GM19372 (cell line): ENCODE measurements around the gene SCN5A.
"Not testable (repeated sequence)": the region's sequence is repeated elsewhere in the genome, so short reads cannot be mapped to it uniquely, and the experiment has no call there.

Experiments used
- ATAC-seq: cut with Tn5 transposase; IDR thresholded peaks from one replicate; pipeline ENCODE4 v1.9.1; 2021; ENCODE audit warnings: mild to moderate bottlenecking, low read depth, moderate library complexity; ENCODE audit not compliant: unreplicated experiment

SCN5A gene

DNA sequence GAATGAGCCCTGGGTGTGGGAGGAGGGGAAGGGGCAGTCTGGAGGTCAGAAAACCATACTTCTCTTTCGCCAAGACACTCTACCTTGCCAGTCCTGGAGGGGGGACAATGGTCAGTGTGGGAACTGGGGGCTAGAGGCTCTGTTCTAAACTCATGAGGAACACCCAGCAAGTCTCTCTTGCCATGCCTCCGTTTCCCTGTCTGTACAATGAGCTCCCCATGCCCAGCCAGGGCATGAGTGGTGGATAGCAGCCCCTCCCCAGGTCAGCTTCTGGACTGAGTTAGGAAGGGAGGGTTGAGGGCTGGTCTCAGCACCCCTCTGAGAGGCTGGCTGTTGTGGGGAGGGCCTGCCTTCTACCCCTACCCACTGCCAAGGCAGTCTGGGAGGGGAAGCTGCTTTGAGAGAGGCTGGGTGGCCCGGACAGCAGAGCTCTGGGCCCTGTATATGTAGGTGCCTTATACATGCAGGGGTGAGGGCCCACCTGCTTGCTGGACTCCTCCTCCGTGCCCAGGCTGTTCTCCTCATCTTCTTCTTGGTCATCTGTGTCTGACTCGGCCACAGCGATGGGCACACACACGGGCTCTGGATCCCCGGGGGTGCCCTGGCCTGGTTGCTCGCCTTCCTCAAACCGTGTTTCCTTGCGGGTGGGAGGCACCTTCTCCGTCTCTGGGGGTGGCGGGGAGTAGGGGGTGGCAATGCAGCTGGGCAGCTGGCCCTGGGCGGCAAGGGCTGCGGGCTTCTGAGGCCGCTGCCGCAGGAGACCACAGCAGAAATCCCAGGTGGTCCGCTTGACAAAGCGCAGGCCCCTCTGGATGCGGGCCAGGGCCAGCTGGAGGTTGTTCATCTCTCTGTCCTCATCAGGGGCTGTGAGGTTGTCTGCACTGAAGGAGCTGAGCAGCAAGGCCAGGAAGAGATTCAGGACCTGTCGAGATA, 68.8 kb downstream of the SCN5A start:
- no peak for ATAC-seq

DNA sequence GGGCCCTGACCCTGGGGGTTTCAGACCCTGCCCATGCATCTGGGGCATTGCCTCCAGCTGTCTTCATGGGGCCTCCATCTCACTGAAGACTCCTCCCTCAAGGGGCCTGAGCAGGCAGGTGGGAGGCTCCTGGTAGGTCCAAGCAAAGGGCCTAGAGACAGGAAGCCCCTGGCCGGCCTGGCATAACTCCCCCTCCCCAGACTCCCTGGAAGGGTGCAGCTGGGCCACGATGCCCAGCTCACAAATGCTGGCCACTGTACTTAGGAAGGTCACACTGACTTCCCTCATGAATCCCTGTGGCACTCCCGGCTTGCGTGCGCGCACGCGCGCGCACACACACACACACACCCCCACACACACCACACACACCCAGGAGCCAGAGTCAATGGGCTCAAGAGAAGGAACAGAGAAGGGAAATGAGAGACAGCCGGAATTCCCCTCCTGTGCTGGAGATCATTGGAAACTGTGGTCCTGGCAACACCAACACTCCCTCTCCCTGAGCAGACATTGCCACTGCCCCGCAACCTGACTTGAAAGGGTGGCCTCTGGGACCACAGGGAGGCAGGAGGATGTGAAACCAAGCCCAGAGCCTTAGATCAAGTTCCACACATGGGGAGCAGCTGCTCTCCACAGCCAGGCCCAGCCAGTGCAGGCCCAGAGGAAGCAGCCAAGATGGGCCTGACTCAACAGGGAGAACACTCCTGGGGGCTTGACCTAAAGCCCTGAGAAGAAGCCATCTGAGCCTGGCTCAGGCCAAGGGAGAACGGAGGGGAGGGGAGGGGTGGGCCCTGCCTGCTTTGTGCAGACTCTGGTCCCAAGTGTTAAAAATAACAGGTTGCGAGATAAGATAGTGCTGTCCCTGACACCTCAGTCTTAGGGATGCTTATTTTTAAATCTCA, 69.7 kb downstream of the SCN5A start:
- ATAC-seq, result peak; percentile 56

DNA sequence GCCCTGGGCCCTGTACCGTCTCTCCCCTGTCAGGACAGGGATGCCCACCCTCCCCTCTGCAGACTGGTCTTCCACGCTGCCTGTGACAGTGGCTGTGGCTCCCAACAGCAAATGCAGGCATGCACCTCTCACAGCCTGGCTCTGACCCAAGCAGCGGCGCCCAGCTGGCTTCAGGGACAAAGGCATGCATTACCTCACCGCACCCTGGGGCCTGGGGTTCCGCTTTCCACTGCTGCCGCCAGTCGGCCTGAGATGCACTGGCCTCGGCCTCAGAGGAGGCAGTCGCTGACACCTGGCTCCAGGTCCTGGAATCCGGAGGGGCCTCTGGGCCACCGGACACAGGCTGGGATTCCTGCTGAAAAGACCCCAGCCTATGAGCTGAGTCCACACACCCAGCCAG, 70.3 kb downstream of the SCN5A start:
- no peak for ATAC-seq

DNA sequence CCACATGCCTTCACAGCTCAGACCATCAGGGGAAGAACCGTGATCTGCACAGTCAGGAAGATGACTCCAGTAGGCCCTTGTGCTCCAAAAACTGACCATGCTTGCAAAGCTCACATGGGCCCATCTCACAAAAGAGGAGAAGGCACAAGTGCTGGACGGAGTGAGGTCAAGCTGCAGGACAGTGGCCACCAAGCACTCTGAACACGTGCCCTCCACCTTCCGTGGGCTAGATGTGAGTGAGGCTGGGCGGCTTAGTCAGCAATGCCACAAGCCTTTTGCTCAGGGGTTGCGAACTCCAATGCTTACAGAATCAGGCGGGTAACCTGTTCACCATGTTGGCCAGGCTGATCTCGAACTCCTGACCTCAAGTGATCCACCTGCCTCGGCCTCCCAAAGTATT, 70.9 kb downstream of the SCN5A start:
- ATAC-seq, result no peak

DNA sequence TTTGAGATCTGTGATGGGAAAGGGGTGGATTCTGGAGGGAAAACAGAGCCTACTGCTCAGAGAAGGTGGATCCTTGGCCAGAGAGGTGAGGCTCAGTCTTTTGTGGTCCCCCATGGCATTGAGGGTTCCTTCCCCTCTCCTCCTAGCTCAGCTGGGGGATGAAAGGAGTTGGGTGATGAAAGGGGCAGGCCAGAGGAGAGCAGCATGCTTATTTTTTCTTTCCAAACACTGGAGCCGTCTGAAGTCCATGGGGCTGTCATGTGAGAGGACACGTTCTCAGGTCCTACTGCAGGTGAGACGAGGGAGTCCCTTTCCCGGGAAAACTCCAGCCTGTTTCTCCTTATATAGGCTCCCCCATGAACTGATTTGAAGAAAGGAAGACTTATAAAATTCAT, 71.4 kb downstream of the SCN5A start:
- ATAC-seq, result no peak

DNA sequence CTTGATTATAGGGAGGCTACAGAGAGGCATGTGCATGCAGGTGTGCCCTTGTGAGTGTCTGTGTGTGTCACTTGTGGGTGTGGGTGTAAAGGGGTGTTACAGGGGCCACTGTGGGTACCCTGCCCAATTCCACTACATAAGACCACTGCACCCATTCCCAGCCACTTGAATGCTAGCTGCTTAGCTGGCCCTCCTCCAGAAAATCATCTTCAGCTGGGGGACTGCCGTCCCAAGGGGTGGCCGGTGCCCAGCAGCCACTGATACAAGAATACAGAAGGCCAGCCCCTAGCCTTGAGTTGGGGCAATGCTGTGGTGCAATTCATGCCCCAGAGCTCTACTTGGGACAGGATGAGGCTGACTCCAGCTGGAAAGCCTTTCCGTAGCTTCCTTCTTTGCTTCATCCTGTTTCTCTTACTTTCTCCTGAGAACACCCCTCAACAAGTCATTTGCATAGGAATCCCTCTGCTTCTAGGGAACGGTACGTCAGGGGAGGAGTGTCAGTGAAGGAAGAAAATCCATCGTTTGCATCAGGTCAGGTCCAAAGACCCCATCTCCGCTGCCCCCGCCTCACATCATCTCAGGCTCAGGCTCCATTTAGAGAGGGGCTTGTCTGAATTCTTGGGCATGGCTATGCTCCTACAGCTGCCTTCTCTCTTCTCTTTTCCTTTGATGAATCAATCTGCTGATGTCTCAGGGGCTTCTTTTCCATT, 72.0 kb downstream of the SCN5A start:
- ATAC-seq, result no peak

DNA sequence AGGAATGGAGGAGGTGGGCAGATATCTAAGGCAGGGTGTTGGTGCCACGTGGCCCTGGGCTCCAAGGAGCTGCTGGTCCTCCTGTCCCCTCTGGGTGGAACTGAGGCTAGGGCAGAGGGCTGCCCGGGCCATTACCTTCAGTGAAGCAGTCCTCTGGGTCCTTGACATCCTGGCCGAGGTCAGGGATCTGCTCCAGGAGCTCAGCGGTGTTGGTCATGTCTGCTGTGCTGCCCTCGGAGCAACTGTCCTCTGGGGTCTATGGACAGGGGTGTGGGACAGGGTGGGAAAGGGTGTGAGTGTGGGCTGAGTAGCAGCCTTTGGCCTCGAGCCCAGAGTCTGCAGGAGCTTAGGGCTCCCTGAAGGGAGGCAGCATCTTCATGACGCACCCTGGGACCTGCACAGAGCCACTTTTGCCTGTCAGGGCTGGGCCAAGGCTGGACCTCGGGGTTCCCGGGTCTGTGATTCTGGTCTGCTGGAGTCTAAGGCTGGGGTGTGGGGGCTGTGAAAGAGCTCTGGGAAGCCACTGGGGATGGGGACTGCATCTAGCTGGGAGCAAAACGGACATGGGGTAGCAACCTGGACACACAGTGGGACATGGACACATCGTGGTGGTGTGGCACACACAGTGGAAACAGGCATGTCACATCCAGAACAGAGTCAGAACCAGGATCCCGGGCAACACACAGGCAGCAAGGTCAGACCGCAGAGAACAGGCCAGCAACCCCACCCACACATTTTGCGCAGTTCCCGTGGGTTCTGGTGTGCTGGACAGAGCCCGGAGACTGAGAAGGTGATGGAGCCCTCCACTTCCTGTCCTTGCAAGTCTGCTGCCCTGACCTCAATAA, 72.7 kb downstream of the SCN5A start:
- ATAC-seq, result no peak

DNA sequence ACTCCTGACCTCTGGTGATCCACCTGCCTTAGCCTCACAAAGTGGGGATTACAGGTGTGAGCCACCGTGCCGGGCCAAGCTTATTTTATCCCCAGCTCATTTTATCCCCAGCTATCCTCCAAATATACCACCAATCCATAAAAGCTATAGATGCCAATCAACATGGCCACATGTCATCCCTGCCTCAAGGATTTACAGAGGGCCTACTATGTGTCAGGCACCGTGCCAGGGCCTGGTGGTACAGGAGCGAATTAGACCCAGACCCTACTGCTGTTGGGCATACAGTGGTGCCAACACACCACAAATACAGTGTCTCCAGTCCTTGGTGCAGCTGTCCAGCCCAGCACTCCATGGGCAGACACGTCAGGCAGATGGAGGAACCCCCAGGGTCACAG, 73.4 kb downstream of the SCN5A start:
- no peak for ATAC-seq

DNA sequence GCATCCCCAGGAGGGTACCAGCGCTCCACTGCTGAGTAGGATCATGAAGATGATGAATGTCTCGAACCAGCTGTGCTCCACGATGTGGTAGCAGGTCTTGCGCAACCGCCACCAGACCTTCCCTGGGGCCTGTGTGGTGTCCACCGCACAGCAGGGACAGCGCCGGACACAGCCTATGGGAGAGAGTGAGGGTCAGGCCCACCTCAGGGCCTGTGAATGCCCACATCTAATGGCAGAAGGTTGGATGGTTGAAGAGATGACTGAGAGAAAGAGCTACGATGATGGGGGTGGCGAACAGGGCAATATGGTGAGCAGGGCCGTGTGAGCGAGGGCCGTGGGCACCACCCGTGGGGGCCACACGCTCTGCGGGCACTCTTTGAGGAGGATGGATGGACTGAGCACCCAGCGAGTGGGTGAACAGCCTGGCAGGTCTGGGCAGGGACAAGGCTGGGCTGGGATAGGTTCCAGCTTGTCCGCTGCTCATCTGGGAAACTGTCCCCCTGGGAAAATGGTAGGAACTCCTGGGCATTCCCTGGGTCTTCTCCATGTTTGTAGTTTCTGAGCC, 74.1 kb downstream of the SCN5A start:
- ATAC-seq, result no peak

DNA sequence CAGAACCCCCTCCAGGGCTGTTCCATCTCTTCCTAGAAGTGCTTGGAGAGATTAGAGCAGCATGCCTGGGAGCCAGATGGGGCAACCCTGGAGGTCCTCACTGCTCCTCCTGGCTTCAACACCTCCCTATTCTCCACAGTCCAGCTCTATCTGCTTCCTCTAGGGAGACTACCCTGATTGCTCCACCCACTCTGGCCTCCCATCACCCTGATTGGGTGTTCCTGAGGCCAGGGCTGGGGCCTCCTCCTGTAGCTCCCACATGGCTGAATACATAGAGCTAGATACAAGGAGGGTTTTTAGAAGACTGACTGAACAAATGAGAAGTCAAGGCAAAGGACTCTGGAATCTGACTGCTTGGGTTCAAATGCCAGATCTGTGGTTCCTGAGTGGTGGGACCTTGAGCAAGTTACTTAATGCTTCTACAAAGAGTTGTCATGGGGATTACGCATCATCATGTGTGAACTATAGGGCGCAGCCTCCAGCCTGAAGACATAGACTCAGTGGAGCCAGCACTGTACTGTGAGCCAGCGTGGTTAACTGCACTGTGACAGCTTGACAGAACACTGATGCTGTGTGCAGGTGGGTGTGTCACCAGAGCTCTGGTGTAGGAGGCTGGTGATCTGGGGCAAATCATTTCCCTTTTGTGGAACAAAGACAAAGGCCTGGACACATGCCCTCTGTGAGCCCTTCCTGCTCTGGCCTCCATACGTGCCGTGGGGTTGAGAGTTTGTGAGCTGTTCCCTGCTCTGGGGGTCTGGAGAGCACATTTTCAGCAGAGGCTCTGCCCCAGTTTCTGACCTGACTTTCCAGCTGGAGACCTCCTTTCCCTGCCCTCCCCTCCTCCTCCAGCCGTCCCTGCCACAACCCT, 74.8 kb downstream of the SCN5A start:
- no peak for ATAC-seq

DNA sequence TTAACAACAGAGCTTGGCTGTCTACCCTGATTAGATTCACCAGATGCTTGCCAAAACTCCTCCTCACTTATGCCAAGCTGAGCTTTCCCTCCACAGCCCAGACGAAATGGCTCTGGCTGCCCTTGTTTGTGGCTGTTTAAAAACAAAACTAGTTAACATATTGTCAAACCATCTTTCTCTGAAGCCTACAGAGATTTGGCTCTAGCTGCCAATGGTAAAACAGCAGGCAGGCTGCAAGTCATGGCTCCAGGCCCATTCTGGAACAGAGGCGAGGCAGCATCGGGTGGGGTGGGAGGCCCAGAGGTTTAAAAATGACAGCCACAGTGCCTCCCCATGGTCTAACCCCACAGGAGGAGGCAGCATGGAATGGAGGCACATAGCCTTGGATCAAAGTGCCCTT, 75.9 kb downstream of the SCN5A start:
- ATAC-seq, result no peak

DNA sequence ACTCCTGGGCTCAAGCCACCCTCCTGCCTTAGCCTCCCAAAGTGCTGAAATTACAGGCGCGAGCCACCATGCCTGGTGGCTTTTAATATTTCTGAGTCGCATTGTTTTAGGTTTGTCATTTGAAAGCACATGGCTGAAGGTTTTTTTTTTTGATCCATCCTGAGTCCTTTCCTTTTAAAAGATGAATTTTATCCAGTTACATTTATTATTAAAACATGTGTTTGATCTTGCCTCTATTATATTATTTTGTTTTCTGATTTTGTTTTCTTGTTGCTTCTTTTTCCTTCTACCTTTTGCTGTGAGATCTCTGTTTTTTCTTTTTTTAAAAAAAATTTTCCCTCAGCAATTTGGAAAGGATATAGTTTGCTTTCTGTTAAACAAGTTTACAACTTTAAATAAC, 76.4 kb downstream of the SCN5A start:
- no peak for ATAC-seq

DNA sequence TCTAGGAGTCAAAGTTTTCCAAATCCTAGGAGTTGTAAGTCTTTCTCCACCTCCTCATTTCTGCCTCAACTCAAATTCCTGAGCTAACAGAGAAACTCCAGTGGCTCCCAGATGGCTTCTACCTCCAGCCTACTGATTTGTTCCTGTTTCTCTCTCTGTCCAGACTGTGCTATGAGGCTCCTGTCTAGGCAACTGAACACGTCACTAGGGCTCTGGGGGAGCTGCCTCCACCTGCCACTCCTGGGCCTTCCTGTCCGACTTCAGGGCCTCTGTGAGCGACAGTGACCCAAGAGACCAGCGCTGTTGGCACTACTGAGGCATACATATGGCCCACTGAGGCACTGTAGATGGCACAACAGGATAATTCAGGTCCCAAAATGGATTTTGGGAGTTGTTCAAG, 82.0 kb downstream of the SCN5A start:
- no peak for ATAC-seq

DNA sequence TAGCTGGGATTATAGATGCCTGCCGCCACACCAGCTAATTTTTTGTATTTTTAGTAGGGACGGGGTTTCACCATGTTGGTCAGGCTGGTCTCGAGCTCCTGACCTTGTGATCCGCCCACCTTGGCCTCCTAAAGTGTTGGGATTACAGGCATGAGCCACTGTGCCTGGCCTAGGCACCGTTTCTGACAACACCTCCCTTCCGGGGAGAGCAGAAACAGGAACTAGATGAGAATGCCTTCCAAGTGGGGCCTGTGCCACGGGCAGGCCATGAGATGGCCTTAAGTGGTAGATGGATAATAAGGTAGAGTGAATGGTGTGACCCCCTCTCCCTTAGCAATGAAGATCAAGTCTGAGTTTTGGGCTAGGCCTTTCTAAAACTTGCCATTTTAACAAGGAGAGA, 82.7 kb downstream of the SCN5A start:
- not testable (repeated sequence) for ATAC-seq

DNA sequence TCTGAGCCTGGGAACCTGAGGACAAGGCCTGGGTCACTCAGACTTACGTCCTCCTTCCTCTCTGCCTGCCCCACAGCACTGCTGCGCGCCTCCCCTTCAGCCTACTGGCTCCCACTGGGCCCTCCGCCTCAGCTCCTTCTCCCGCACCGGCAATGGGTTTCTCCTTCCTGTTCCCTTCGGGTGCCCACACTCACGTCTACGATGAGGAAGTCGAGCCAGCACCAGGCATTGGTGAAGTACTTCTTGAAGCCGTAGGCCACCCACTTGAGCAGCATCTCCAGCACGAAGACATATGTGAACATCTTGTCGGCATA, 83.3 kb downstream of the SCN5A start:
- no peak for ATAC-seq

DNA sequence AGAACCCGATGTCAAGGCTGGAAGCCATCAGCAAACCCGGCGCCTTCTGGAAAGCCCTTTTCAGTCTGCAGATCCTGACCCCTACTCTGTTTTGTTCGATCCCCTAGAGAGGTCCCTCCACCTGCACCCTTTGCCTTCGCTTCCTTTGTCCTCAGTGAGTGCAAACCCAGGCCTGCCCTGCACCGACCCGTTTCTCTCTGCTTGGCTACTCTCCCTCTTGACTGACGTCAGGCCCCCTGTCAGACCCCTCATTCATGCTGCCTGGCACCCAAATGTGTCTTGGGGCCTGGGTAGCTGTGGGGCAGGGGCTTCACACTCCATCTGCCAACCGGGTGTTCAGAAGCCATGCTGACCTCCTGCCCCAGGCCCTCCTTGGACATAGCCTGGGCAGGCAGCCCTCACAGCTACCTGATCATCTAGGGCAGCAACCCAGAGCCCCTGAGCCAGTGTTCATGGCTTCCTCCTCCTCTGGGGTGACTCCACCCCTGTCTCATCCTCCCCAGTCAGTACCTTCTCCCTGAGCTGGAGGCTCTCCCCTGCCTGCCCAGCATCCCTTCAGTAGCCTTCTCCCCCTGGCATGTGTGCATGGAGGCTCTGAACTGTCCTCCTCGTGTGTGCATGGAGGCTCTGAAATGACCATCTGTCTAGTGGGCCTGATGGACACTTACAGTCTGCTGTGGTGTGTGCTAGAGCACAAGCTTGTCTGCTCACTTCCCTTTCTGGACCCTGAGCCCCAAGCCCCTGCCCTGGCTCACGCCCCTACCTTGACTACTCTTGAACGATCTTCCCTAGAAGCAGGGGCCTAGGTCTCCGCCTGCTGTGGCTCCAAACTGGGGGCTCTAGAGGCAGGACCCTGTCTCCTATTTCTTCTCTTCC, 83.9 kb downstream of the SCN5A start:
- ATAC-seq, result no peak

DNA sequence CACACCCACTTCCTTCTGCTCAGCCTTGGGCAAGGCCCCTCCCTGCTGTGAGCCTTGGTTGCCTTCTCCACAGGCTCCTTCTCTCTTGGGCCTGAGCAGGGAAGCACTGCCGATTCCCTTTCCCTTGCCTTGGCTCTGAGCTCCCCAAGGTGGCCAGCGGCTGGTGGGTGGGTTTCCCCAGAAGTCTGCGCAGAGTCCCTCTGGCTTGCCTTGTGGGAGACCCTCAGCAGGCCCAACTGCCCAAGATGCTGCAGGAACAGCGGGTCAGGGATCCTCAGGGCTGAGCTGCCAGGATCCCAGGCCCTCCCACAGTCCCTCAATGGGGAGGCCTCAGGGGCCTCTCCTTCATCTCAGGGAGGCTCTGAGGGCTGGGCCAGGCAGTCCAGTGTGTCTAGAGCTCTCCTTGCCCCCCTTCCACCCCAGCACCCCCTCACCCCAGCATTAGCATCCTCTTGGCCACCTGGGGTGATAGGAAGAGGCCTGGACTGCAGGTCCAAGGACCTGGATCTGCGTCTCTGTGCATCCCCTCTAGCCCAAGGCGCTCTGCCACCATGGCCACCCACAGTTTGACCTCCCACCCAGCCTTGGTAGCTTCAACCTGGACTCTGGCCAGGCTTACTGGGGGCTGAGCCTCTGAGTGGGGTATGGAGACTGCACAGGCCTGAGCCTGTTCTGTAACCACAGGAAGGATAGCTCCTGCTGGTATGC, 84.7 kb downstream of the SCN5A start:
- ATAC-seq, result no peak
